T follicular helper cell (primary cell): ENCODE results near the gene AQP9.

Experiments
- DNase-seq: peaks from one replicate; pipeline ENCODE4 v3.0.0-alpha.2; 2020; ENCODE audit warnings: low read depth

The AQP9 gene

GRCh38 chr15:58139989-58140522 is 1.9 kb downstream of the AQP9 start:
- DNase-seq: no peak

DNA sequence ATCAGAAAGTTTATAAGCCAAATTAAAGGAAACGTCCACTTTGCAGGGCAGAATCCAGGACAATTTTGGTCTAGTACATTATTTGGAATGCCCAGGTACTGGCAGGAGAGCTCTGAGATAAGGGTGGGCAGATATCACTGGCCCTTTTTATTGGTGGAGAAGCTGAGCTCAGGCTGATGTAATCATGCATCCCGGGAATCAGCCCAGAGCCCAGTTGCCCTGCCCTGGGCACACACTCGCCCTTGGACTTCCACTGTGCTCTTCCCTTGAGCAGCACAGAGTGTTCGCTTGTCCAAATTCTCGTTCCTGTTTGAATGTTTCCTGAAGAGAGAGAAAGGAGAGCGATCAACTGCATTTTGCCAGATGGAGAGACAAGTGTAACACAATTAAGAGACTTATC is 3.7 kb downstream of the AQP9 start:
- DNase-seq: no peak

DNA sequence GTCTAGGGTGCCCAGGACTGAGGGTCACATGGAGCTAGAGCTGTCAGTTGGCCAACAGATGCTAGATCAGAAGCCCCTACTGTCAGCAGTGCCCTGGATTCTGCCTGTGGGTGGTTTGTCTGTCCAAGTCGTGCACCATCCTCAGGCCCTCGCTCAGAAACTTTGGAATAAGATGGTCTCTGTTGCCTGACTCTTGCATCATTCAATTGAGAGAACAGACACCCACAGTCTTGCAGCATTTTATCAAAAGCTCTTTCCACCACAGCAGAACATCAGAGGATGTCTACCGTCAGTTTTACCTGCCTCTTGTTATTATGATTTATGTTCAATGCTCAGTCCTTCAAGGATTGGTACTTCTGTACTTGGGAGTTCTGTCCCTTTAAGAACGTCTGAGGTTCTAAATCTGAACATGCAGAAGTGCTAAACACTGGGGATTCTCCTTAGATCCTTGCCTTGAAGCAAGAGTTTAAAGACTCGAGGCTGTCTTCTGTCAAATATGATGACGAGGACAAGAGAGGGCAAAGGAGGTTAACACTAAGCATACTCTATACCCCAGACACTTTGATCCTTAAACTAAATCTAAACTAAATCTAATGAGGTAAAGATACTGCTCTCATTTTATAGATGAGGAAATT is 4.8 kb downstream of the AQP9 start:
- no peak for DNase-seq

DNA sequence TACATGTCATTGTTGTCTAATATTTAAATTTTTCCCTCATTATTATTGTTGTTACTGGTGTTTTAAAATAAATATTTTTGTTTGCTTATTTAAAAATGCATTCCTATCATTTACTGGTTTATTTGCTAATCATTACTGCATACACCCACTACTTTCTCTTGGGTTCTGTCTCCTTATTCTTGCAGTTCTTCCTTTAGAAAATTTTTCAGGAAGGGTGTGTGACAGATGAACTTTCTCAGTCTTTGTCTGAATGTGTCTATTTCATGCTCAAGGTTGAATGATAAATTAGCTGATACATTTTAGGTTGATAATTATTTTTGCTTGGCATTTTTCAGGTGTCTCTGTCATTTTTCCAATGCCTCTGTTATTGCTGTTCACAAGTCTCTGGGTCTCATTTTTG is 7.4 kb downstream of the AQP9 start:
- DNase-seq: no peak

GRCh38 chr15:58146211-58146610 is 8.0 kb downstream of the AQP9 start:
- DNase-seq: no peak

DNA sequence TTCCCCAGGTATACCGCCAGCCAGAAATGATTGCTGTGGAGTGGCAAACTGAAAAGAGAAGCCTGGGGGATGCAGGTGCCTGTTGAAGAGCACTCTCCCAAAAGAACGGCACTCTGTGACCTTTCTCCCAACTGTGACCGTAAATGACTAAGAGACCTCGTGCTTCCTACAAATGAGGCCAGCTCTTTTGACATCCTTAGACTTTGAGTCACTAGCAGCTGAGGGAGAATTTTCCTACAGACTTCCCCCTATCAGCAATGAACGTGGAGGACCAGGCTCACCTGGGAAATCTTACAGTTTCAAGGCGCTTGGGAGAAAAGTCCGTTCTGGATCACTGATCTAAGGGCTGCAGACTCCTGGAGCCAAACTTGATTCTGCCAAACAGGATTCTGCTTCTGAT is 8.6 kb downstream of the AQP9 start:
- no peak for DNase-seq

- DNase-seq: no peak
These were observed 9.0 kb downstream of the AQP9 start for GRCh38 chr15:58147171-58147611.

DNA sequence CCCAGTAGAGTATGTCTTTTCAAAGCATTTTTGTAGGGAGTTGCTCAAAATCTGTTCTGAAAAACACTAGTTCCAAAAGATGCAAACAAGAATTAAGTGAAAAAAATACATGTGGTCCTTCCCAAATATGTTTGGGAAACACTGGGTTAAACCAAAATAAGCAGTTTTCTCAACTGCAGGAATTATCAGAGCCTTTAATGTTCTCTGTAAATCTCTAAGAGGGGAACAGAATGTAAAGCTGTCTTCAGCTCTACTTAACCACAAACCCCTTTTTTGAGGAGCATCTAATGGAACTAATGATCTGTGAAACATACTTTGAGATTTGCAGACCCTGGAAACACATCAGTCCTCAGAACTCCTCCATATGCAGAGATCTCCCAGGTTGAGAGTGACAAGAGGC is 9.9 kb downstream of the AQP9 start:
- DNase-seq: no peak

DNA sequence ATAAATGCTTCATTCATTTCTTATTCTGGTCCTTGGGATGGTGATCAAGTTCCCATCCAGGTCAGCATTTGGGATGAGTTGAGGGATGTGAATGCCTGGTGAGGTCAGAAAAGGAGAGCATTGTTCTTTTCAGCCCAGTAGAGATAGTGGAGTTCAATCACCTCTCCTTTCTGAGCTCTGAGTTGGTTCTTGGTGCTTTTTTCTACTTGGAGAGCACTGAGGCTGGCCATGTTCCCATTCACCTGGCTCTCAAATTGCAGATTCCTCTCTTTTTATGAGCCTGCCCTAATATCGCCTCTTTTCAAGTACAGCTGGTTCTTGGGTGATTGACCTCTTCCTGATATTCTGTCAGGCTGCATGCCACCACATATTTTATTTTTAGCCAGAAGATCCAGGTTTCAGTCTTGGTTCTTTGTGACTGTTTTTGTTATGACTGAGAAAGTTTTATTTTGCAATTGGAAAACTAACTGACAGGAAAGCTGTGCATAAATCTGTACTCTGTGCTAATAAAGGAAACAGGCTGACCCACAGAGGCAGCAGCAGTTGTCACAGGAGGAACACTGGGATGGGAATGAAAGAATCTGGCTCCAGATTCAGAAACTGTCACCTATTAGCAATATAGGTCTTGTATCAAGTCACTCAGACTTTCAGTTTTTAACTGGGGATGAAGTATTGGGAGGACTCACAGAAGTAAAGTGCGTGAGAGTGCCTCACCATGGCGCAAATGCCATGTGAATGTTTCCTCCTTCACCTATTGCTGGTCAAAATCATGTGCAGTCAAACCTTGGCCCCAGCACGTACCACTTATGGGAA is 10.7 kb downstream of the AQP9 start:
- DNase-seq: no peak

GRCh38 chr15:58154769-58155168 is 16.6 kb downstream of the AQP9 start:
- no peak for DNase-seq

DNA sequence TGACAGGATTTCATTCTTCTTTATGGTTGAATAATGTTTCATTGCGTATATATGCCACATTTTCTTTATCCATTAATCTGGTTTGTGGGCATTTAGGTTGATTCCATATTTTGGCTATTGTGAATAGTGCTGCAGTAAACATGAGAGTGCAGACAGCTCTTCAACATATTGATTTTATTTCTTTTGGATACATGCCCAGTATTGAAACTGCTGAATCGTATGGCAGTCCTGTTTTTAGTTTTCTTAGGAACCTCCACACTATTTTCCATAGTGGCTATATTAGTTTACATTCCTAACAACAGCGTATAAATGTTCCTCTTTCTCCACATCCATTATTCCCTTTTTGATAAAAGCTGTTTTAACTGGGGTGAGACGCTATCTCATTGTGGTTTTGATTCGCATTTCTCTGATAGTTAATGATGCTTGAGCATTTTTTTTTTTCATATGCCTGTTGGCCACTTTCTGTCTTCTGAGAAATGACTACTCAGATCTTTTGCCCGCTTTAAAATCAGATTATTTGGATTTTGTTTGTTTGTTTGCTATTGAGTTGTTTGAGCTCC is 21.7 kb downstream of the AQP9 start:
- no peak for DNase-seq

DNA sequence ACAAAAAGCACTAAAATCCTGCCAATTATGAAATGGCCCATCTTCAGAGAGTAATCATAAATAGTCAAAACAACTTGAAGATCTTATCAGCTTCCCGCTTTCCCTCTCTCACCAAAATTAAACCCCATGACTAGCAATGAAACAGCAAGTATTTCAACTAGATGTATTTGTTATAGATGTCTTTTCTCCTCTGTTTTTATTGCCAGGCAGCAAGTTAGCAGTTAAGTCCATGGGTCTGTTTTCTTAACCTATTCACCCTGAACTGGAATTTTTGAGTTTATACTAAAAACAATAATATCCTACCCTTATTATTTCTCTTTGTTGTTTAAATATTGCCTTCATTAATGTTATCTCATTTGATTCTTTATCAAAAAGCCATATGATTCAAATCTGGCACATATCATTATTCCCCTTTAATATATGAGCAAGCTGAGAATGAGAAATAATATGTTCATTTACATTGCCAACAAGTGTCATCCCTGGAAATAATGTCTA is 23.3 kb downstream of the AQP9 start:
- DNase-seq: no peak

DNA sequence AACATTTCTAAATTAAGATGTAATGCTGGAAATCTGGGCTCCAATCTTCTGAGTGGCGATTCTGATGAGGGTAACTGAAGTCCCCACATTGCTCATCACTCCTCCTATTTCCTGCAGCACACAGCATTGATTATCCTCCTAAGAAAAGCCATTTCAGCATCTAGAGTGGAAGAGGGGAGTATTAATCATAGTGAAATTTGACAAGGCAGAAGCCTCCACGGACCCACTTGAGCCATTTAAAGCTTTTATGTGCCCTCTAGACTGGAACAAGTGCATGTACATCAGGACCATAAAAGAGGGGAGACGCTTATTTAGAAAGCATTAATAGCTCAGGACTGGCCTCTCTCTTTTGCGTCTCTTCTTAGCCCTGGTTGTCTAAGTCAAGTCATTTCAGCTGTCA is 25.8 kb downstream of the AQP9 start:
- DNase-seq: no peak

DNA sequence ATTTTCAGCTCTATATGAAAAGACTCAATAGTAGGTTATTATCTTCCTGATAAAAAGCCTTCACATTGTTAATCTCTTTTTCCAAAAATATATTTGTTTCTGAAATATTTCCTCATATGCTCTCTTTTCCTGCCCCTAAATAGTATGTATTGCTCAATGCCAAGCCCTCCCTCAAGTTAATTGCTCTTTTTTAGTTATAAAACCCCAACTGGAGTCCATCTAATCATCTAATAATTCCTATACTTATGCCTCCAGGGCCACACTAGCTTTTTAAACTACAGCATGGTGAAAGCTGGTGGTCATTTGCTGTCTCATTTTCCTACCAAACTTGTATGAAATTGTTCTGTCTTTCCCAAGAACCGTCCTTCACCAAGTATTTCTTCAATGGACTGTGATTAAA is 26.7 kb downstream of the AQP9 start:
- DNase-seq: no peak

DNA sequence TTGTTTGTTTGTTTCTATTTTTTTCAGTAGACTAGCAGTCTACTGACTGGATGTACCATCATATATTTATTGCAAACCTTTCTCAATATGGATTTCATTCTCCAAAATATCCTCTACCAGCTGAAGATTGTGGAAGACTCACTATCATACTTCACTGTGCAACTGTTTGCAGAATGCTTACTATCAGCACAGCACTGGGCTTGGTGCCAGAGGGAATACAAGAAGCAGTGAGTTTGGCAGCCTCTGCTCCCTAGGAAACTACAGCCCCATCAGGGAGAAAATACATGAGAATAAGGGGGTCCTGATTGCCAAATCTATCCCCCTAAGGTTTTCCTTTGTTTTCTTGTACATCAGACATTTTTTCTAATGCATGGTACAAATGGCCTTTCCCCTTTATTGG is 27.5 kb downstream of the AQP9 start:
- DNase-seq: no peak

DNA sequence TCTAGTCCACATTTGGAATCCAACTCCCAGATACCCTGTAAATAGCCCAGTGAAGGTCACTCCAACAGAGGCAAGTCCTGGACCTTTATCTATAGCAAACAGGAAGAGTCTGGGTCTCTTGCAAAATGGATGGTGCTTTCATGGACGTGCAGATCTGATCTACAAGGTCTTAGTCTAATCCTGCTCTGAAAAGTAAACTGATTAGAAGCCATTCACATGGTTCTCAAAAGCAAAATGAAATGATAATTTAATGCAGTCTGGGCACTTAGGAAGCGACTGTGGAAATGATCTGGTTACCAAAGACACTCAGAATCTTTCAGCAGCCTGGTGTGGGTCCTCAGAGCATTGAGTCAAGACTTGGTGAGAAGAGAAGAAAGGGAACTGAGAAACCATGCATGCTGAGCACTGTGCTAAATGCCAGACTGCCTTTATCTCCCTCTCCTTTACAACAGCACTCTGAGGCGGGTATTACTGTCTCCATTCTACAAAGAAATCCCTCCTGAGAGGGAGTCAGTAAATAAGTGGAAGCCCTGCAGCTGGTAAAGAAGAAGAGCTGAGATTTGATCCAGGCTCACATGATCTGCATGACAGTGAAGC is 29.0 kb downstream of the AQP9 start:
- no peak for DNase-seq

DNA sequence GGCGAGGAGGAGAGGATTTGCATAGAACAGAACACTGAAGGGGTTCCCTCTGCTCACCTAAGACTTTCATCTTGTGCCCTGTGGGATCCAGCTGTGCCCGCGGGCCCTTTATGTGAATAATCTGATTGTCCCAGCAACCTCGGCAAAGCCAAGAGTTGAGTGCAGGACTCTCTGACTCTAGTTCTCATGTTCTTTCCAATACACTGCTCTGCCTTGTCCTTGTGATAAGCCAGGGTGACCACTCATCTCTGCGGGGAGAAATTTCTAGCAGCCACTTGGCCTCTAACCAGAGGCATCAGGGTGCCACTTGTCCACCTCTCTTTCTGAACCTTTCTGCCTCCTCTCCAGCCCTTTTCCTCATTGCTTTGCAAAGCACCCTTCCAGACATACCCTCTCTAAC is 31.8 kb downstream of the AQP9 start:
- DNase-seq: no peak

DNA sequence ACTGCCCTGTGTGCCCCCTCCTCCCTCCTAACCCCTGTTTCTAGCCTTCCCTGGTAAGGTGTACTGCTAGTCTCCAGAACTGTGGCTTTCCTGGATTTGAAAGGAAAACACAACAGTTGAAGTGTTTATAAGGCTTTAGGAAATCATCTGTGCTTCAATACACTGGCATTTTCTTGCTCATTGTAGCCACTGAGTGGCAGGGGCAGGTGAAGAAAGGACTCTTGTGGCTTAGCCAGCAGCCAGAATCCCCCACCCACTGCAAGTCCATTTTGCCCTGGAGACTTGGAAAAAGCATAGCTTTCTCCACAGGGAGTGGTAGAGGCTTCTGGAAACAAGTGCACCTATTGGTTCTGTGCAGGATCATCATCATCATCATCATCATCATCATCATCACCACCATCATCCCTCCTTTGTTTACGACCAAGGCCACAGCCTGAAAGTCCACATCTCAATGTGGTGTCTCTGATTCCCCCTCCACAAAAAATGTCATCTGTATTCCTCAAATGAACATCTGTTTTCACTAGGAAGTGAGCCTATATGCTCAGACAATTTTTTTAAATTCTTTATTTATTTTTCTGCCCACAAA is 33.4 kb downstream of the AQP9 start:
- DNase-seq: no peak

- no peak for DNase-seq
These were observed 36.5 kb downstream of the AQP9 start for GRCh38 chr15:58174709-58175108.

DNA sequence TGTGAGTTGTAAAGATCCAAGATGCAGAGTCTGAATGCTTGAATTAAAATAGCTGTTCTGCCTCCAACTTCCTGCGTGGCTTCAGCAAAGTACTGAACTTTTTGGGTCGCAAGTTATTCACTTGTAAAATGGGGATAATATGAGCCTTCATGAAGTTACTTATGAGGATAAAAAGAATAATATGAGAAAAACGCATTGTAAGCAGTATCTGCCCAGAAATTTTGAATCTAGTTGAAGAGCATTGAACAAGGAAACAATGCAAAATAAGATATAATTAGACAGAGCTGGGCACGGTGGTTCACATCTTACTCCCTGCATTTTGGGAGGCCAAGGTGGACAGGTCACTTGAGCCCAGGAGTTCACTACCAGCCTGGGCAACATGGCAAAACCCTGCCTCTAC is 37.8 kb downstream of the AQP9 start:
- DNase-seq: no peak

DNA sequence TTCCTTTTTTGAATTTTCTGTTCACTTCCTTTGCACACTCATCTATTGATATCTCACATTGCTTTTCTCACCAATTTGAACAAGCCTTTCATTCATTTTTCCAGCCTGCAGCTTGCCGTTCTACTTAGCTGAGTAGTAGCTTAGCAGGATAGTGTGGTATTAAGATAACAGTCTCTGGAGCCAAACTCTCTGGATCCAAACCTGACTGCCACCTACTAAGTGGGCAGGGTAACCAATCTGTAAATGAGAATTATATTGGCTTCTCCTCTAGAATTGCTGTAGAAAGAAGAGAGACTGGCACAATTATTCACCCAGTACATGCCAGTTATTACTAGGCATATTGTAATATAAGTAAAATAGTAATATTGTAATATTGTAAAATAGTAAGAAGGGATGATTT is 40.5 kb downstream of the AQP9 start:
- DNase-seq: no peak

- no peak for DNase-seq
These were observed 41.0 kb downstream of the AQP9 start for GRCh38 chr15:58179206-58179605.
